Stimulated activated CD4-positive, alpha-beta T cell treated with anti-CD3 and anti-CD28 coated beads, Interleukin-4, amount 100 ng/mL, for 48 hours (primary cell): ENCODE measurements around the gene TCHH.
"Not testable (repeated sequence)": the region's sequence is repeated elsewhere in the genome, so short reads cannot be mapped to it uniquely, and the experiment has no call there.

ENCODE experiments used
- DNase-seq, 2 donors: peaks; one replicate each; pipeline ENCODE4 v3.0.0-alpha.2; 2020; ENCODE audit warnings: low read depth in 2 of 2

TCHH gene, protein sequence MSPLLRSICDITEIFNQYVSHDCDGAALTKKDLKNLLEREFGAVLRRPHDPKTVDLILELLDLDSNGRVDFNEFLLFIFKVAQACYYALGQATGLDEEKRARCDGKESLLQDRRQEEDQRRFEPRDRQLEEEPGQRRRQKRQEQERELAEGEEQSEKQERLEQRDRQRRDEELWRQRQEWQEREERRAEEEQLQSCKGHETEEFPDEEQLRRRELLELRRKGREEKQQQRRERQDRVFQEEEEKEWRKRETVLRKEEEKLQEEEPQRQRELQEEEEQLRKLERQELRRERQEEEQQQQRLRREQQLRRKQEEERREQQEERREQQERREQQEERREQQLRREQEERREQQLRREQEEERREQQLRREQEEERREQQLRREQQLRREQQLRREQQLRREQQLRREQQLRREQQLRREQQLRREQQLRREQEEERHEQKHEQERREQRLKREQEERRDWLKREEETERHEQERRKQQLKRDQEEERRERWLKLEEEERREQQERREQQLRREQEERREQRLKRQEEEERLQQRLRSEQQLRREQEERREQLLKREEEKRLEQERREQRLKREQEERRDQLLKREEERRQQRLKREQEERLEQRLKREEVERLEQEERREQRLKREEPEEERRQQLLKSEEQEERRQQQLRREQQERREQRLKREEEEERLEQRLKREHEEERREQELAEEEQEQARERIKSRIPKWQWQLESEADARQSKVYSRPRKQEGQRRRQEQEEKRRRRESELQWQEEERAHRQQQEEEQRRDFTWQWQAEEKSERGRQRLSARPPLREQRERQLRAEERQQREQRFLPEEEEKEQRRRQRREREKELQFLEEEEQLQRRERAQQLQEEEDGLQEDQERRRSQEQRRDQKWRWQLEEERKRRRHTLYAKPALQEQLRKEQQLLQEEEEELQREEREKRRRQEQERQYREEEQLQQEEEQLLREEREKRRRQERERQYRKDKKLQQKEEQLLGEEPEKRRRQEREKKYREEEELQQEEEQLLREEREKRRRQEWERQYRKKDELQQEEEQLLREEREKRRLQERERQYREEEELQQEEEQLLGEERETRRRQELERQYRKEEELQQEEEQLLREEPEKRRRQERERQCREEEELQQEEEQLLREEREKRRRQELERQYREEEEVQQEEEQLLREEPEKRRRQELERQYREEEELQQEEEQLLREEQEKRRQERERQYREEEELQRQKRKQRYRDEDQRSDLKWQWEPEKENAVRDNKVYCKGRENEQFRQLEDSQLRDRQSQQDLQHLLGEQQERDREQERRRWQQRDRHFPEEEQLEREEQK (N-terminal part only)

DNA sequence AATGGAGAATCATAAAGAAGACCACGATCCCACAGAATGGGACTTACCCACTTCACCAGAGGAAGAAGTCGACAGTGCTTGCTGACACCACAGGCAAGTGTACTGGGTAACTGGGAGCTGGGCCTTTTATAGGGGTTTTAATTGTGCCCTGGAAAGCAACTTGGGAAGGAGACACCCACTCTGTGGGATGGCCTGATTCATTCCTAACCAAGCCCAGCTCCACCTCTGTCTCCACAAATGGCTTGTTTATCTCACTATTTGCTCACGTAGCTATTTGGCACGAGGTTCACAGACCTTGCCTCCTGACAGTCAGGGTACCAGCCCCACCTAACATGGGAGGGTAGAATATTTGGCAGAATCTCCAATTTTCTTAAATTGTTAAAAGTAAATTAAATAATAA is at the start of gene TCHH:
Gene TCHH, minus strand, starts transcription at position 101 of the 400 bp plus-strand sequence. CDS start 1,364 bp downstream, outside the sequence.
- no peak for DNase-seq

DNA sequence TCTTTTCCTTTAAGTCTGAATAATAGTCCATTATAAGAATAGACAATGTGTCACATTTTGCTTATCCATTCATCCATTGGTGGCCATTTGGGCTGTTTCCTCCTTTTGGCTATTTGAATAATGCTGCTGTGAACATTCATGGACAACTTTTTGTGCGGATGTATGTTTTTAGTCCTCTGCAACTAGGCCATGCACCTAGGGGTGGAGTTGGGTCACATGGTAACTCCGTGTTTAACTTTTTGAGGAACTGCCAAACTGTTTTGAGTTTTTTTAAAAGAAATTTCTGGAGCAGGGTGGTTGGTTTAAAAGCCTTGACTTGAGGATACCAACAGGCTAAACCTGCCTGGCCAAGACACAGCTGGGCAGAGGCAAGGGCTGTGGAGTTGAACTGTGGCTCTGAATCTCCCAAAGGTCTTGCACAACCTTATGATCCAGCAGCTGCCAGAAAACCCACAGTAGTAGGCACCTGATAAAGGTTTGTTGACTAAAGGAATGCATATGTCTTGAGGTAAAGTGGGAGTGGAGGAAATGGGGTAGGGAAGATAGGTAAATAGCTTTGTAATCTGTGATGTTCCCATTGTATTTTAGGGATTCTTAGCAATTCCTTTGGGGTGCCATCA is 49.4 kb upstream of the TCHH start:
- no peak for DNase-seq

DNA sequence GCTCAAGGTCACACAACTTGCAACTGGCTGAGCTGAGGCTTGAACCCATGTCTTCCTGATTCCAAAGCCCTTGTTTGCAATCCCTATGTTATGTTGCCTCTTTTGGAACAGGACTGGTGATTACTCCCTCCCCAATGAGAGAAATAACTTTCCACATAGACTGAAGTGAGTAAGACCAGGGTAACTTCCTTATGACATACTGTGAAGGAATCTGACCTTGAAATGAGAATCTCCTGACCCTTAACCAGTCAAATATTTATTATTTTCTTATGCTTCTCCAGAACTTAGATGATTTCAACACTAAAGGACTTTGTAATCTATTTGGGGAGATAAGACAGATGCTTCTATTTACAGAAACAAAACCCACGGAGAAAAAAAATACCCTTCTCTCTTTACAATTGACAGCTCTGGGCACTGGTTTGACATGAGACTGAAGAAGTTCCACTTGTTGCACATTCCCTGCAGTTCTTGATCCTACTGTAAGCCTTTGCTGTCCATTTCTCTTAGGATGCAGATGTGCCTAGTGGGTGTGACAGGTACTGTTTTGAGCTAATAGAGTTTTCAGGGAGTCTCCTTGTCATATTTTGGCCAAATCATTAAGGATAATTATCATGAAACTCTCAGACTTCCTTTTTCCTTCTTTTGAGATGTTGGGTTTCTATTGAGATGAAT is 47.7 kb upstream of the TCHH start:
- no peak for DNase-seq

DNA sequence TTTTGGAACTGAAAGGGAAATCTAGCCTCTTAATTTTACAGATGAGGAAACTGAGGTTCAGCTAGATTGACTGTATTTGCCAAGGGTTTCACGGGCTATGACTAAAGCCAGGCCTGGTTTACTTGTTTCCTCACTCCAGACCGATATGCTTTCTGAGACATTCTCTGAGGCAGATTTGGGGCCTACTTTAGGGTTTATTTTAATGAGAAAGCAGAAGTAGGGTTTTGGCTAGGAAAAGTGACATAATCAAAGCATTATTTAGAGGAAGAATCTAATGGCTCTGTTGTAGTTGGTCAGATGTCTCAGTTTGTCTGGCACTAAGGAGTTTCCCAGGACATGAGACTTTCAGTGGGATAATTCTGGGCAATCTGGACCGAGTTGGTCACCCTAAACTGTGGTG is 45.3 kb upstream of the TCHH start:
- no peak for DNase-seq

DNA sequence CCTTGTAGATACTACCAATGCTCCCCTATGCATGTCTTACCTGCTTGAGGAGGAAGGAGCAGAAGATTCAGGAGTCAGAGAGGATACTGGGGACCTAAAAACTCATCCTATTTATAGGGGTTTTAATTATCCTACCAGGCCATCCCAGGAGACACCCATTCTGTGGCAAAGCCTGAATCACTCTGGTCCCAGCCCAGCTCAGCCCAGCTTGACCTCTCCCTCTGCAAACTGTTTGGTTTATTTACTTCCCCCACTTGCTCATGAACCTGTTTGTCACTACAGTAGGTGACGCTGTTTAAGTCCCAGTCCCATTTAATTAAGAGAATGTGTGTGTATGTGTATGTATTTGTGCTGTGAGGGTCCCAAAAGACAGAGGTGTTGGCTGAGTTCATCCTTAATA is 43.9 kb upstream of the TCHH start, which contains the start of gene RPTN:
Gene RPTN, minus strand, starts transcription at position 85 of the 400 bp plus-strand sequence. CDS start 1,339 bp downstream, outside the sequence.
- no peak for DNase-seq

DNA sequence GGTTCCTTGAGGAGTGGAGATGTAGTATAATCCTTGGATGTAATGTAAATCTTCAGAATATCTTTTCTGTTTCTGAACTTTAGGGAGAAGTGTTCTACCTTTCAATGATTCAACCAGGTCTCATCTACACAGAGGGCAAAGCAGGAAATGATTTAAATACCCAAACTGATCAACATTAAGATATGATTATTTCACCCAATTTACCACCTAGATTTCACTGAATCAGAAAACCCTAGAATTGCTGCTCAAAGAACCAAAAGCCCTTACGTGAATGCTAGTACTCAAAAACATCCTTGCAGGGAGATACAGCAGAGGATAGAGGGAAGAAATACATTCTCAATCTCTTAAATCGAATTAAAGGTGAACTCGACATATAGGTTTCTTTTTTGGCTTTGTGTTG is 38.8 kb upstream of the TCHH start:
- no peak for DNase-seq

DNA sequence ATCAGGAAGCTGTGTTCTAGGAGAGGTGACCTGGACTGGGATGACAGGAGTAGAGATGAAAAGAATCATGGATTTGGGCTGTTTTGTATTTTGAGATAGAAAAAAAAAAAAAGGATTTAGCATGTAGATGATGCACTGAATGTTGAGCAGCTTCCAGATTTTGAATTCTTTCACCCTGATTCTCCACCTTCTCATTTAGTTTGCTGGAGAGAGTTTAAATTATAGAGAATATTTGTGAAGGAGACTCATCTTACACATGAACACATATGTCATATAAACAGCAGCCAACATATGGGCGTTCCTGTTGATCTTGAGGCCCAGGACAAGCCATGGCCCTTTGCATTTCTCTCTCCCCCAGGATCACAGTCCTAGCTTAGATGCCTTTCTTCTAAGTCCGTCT is 36.4 kb upstream of the TCHH start:
- DNase-seq = no peak

DNA sequence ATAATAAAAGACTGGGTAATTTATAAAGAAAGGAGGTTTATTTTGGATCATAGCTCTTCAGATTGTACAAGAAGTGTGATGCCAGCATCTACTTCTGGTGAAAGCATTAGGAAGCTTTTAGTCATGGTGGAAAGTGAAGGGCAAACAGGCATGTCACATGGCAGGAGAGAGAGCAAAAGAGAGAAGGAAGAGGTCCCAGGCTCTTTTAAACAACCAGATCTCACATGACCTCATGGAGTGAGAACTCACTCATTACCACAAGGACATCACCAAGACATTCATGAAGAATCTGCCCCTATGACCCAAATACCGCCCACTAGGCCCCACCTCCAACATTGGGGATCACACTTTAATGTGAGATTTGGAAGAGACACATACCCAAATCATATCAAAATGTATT is 33.7 kb upstream of the TCHH start:
- DNase-seq = no peak

DNA sequence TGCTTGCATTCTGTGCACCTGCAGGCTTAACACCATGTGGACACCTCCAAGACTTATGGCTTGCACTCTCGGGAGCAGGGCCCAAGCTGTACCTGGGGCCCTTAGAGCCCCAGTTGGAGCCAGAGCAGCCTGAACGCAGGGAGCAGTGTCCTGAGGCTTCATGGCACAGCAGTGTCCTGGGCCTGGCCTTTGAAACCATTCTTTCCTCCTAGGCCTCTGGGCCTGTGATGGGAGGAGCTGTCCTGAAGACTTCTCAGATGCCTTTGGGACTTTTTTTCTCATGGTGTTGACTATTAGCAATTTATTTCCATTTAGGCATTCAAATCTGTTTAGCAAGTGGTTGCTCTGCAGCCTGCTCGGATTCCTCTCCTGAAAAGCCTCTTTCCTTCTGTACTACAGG is 32.8 kb upstream of the TCHH start:
- no peak for DNase-seq

DNA sequence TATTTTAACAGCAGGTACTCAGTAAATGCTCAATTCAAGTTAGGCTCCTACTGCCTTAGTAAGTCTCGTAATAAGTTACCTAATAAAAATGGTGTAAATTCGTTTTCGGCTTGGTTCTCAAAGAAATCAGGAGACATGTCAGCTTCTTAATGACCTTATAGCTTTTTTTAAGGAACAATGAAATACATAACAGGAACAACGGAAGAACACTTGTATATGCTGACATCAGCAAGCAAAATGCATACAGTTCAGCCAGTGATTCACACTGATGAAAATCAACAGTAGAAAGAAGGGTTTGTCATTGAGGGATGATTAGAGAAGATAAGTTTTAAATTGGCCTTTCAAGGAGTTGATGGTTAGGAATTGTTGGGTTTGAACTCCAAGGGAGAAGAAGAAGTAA is 30.5 kb upstream of the TCHH start:
- no peak for DNase-seq

DNA sequence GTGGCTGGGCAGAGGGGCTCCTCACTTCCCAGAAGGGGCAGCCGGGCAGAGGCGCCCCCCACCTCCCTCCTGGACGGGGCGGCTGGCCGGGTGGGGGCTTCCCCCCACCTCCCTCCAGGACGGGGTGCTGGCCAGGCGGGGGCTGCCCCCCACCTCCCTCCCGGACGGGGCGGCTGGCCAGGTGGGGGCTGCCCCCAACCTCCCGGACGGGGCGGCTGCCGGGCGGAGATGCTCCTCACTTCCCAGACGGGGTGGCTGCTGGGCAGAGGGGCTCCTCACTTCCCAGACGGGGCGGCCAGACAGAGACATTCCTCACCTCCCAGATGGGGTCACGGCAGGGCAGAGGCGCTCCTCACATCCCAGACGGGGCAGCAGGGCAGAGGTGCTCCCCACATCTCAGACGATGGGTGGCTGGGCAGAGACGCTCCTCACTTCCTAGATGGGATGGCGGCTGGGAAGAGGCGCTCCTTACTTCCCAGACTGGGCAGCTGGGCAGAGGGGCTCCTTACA is 29.5 kb upstream of the TCHH start:
- DNase-seq = not testable (repeated sequence)

DNA sequence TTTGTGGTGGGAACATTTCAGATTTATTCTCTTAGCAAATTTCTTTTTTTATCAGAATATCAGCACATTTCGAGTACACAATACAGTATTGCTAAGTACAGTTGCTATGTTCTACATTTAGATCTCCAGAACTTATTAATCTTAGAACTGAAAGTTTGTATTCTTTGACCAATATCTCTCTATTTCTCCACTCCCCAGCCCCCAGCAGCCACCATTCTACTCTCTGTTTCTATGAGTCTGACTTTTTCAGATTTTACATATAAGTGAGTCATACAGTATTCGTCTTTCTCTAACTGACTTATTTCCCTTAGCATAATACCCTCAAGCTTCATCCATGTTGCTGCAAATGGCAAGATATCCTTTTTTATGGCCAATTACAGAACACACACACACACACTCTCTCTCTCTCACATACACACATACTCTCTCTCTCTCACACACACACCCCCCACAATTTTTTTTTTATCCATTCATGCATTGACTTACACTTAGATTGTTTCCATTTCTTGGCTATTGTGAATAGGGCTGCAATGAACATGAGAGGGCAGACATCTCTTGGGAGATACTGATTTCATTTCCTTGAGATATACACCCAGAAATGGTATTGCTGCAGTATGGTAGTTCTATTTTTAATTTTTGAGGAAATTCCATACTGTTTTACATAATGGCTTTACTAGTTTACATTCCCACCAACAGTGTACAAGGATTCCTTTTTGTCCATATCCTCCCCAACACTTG is 28.1 kb upstream of the TCHH start:
- DNase-seq = peak; percentile 15 to 30

DNA sequence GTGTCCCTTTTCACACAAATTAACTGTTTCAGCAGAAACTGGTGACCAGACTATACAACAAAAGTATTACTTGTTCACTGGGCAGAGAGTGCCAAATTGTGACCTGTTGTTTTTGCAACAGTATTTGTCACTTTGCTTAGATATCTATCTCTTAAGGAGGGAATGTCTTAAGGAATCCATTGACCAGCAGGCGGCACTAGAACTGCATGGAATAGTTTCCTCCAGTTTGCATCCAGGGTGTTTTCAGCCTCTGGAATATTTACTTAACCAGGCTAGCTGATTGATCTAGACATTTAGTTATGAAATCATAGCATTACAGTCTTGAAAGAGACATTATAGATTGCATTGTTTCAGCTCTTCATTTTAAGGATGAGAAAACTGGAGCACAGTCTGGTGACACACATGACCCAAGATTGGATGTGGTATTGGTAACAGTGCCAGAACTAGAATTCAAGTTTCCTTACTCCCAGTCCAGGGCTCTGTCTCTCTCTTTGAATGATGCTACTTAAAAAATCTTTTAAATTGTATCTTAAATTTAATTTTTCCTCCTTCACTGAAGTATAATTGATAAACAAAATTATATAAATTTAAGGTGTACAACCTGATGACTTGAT is 26.8 kb upstream of the TCHH start:
- DNase-seq = peak in 1 of 2 donors; percentile 6

DNA sequence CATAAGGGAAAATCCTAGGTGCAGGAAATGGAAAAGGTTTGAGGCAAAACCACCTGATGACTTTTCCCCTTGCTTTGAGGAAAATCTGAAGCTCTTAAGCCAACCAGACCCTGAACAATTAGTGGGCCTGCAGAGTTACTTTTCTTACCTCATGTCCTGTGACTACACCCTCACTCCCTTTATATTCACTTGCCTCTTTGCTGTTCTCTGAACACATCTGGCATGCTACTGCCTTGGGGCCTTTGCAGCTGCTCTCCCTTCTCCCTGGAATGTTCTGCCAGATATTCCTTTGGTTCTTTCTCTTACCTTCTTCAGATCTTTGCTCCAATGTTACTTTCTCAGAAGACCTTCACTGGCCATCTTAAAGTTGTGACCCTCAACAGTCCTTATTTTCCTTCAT is 22.0 kb upstream of the TCHH start:
- no peak for DNase-seq

DNA sequence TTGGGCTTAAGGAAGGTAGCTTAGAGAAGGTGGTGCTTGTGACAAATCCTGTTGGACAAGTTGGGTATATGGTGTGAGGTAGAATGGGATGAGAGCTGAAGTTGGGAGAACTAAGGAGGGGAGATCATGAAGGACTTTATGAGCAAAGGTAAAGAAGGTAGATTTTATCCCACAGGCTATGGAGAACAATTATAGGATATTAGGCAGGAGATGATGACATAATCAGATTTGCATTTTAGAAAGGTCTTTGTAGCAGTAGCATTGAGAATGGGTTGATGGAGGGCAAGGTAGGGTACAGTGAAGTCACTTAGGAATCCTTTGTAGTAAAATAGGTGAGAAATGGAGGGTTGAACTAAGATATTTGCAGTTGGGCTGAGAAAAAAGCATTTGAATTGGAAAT is 14.9 kb upstream of the TCHH start:
- no peak for DNase-seq

DNA sequence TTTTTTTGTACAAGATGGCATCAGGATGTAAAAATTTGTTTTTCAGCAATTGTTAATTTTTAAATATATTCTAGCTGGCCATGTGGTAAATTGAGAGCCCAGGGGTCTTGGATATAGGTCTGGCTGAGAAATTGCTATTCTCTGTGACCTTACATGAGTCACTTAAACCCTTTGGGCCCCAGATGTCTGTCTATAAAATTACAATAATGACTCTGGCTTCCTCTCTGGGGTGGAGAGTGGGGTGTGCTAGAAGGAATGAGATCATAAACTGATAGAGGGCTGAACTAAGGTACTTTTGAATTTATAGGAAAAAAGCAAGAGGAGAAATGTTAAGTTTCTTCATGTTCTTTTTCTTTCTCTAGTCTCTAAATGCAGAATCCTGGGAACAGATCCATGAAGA is 12.4 kb upstream of the TCHH start:
- no peak for DNase-seq

DNA sequence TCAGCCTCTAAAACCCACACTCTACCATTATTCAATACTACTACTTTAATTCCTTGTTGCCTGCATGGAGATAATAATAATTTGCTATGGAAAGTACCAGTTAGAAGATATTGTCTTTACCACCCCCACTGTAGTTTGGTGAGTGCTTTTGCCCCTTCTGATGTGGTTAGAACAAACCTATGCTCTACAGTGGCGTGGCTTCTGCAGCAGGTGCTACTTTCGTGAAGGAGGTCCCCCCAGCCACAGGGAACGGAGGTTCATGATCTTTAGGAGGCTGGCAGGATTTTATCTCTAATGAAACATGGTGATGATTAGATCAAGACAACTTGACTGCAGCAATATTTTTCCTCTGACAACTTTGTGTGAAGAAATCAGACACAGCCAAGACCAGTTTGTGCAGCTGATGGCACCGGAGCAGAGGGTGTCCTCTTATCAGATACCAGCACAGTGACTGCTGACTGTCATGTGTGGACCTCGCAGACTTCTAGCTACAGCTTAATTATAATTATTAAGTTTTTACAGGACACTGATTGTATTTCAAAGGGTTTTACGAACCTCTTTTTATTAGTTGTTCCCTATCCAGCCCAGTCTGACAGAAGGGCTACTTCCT is 10.7 kb upstream of the TCHH start:
- no peak for DNase-seq

DNA sequence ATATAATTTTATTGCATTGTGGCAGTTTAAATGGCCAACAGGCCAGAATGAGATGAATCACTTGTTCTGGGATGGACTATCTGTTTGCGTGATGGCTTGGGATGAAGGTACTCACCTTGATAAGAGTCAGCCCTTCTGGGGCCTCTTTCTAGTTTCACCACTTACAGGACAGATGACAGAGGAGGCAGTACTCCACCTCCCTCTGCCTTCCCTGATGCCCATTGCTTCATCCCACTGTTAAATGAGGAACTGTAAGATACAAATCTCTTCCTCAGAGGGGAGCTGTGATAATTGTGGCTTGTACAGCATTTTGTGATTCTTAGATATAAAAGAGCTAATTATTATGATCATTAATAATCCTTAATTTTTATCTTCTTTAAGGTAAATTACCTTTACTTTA is 3.7 kb upstream of the TCHH start:
- DNase-seq = no peak

DNA sequence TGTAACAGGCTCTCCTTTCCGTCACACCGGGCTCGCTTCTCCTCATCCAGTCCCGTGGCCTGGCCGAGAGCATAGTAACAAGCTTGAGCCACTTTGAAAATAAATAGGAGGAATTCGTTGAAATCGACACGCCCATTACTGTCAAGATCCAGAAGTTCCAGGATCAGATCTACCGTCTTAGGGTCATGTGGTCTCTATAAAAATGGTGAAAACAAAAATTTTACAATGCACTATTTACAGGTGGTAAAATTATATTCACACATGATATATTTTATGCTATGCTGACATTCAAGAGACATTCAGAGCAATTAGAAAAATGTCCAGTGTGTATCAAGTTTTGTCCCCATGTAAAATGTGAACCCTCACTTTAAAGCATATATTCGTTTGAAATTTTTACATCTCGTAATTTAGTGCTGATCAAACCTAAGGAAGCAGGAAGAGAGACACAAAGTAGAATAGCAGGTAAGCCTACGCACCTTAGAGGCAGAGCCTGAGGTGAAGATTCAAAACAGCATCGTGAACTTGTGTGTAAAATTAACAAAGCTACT is 2.3 kb downstream of the TCHH start:
- no peak for DNase-seq
